H9 (cell line): ENCODE data around the gene HOXB8. TPM values are rescaled to one million over a fixed set of nuclear protein-coding genes. Genes with fewer than 3 reads are reported as not detected.

Source experiments
- DNase-seq: peaks from one replicate; pipeline ENCODE4 v3.0.0-alpha.2; 2017
- H2AFZ ChIP-seq: one replicate; pipeline ENCODE4 v1.6.1; 2013; ENCODE audit warnings: mild to moderate bottlenecking, low read length, control low read depth, moderate library complexity
- H2AK5ac ChIP-seq: 2 replicates; pipeline ENCODE4 v1.6.1; 2013; ENCODE audit warnings: low read length, control low read depth, mixed read lengths; ENCODE audit not compliant: insufficient read length
- H2BK120ac ChIP-seq: one replicate; pipeline ENCODE4 v1.6.1; 2013; ENCODE audit warnings: low read depth, mild to moderate bottlenecking, low read length, control low read depth, inconsistent platforms; ENCODE audit not compliant: poor library complexity, severe bottlenecking
- H2BK12ac ChIP-seq: 2 replicates; pipeline ENCODE4 v1.6.1; 2013; ENCODE audit warnings: low read length, control low read depth, mixed read lengths, low read depth; ENCODE audit not compliant: insufficient read length
- H2BK15ac ChIP-seq: 2 replicates; pipeline ENCODE4 v1.6.1; 2013; ENCODE audit warnings: low read depth, low read length, control low read depth
- H2BK20ac ChIP-seq: one replicate; pipeline ENCODE4 v1.6.1; 2013; ENCODE audit warnings: low read depth, mild to moderate bottlenecking, low read length, control low read depth, inconsistent platforms; ENCODE audit not compliant: poor library complexity, severe bottlenecking
- H2BK5ac ChIP-seq: 2 replicates; pipeline ENCODE4 v1.6.1; 2013; ENCODE audit warnings: low read length, control low read depth, mixed read lengths; ENCODE audit not compliant: insufficient read length
- H3K14ac ChIP-seq: 2 replicates; pipeline ENCODE4 v1.6.1; 2013; ENCODE audit warnings: low read length, control low read depth; ENCODE audit not compliant: insufficient read depth
- H3K18ac ChIP-seq: 2 replicates; pipeline ENCODE4 v1.6.1; 2013; ENCODE audit warnings: low read depth, mild to moderate bottlenecking, mixed read lengths, low read length, control low read depth; ENCODE audit not compliant: insufficient read length
- H3K23ac ChIP-seq: 2 replicates; pipeline ENCODE4 v1.6.1; 2013; ENCODE audit warnings: low read length, control low read depth, mixed read lengths, low read depth; ENCODE audit not compliant: insufficient read length
- H3K23me2 ChIP-seq: 2 replicates; pipeline ENCODE4 v1.6.1; 2013; ENCODE audit warnings: low read depth, mild to moderate bottlenecking, mixed read lengths, low read length, control low read depth; ENCODE audit not compliant: insufficient read length, poor library complexity, severe bottlenecking
- H3K27ac ChIP-seq: 2 replicates; pipeline ENCODE4 v1.5.1; 2013; ENCODE audit warnings: low read length, control low read depth, mixed read lengths, low read depth; ENCODE audit not compliant: insufficient read length
- H3K27me3 ChIP-seq: 2 replicates; pipeline ENCODE4 v1.6.1; 2013; ENCODE audit warnings: low read length, control low read depth, inconsistent platforms; ENCODE audit not compliant: insufficient read depth
- H3K4ac ChIP-seq: 2 replicates; pipeline ENCODE4 v1.6.1; 2013; ENCODE audit warnings: low read depth, mild to moderate bottlenecking, control low read depth, inconsistent platforms, low read length, moderate library complexity
- H3K4me1 ChIP-seq: 2 replicates; pipeline ENCODE4 v1.6.1; 2013; ENCODE audit warnings: low read length, control low read depth, inconsistent platforms; ENCODE audit not compliant: insufficient read depth
- H3K4me2 ChIP-seq: 2 replicates; pipeline ENCODE4 v1.6.1; 2013; ENCODE audit warnings: low read length, control low read depth, mixed read lengths; ENCODE audit not compliant: insufficient read length, insufficient read depth
- H3K56ac ChIP-seq: 2 replicates; pipeline ENCODE4 v1.6.1; 2013; ENCODE audit warnings: low read depth, mild to moderate bottlenecking, mixed read lengths, low read length, control low read depth; ENCODE audit not compliant: insufficient read length
- H3K79me1 ChIP-seq: 2 replicates; pipeline ENCODE4 v1.6.1; 2013; ENCODE audit warnings: low read depth, mild to moderate bottlenecking, moderate library complexity, low read length, control low read depth, inconsistent platforms; ENCODE audit not compliant: insufficient read depth, poor library complexity, severe bottlenecking
- H3K79me2 ChIP-seq: 2 replicates; pipeline ENCODE4 v1.6.1; 2013; ENCODE audit warnings: low read length, control low read depth, inconsistent platforms; ENCODE audit not compliant: insufficient read depth
- H3K9ac ChIP-seq: 2 replicates; pipeline ENCODE4 v1.6.1; 2013; ENCODE audit warnings: low read length, control low read depth, mixed read lengths; ENCODE audit not compliant: insufficient read length; ENCODE audit errors: extremely low read depth
- H3K9me3 ChIP-seq: one replicate; pipeline ENCODE4 v1.6.1; 2013; ENCODE audit warnings: low read depth, low read length, inconsistent platforms; ENCODE audit not compliant: control insufficient read depth
- H3T11ph ChIP-seq: one replicate; pipeline ENCODE4 v1.6.1; 2013; ENCODE audit warnings: mild to moderate bottlenecking, low read length, control low read depth, inconsistent platforms
- H4K20me1 ChIP-seq: one replicate; pipeline ENCODE4 v1.6.1; 2013; ENCODE audit not compliant: control insufficient read depth, insufficient read length, insufficient read depth
- H4K5ac ChIP-seq: 2 replicates; pipeline ENCODE4 v1.6.1; 2013; ENCODE audit warnings: low read depth, mild to moderate bottlenecking, mixed read lengths, low read length, control low read depth; ENCODE audit not compliant: insufficient read length
- H4K8ac ChIP-seq: replicated peaks from 2 replicates; pipeline ENCODE4 v1.6.1; 2013; ENCODE audit warnings: low read length, control low read depth, mixed read lengths, low read depth; ENCODE audit not compliant: insufficient read length
- H4K91ac ChIP-seq: 2 replicates; pipeline ENCODE4 v1.6.1; 2013; ENCODE audit warnings: low read depth, mild to moderate bottlenecking, moderate library complexity, mixed read lengths, low read length, control low read depth; ENCODE audit not compliant: insufficient read length
- H3K27ac Mint-ChIP-seq, 3 experiments: 2 replicates in 2 of 3; 3 replicates in 1 of 3; pipeline ENCODE4 v1.8.0; 2020 to 2021; ENCODE audit warnings: mixed read lengths in 3 of 3, mild to moderate bottlenecking in 1 of 3, moderate library complexity in 1 of 3
- H3K27me3 Mint-ChIP-seq: 2 replicates; pipeline ENCODE4 v1.8.0; 2021; ENCODE audit warnings: low read depth, mild to moderate bottlenecking, moderate library complexity, mixed read lengths
- H3K36me3 Mint-ChIP-seq, 3 experiments: 2 replicates in 2 of 3; 3 replicates in 1 of 3; pipeline ENCODE4 v1.8.0; 2020 to 2021; ENCODE audit warnings: low read depth in 3 of 3, mixed read lengths in 3 of 3; ENCODE audit not compliant: insufficient read depth in 1 of 3
- H3K4me1 Mint-ChIP-seq, 2 experiments: 2 replicates each; pipeline ENCODE4 v1.8.0; 2020; ENCODE audit warnings: mixed read lengths in 2 of 2
- H3K4me3 Mint-ChIP-seq, 2 experiments: 2 replicates in 1 of 2; 3 replicates in 1 of 2; pipeline ENCODE4 v1.8.0; 2020 to 2021; ENCODE audit warnings: mild to moderate bottlenecking in 2 of 2, mixed read lengths in 2 of 2, moderate library complexity in 1 of 2
- H3K9me3 Mint-ChIP-seq, 2 experiments: 2 replicates in 1 of 2; 3 replicates in 1 of 2; pipeline ENCODE4 v1.8.0; 2020; ENCODE audit warnings: mild to moderate bottlenecking in 2 of 2, mixed read lengths in 2 of 2, moderate library complexity in 1 of 2
- CTCF ChIP-seq: fragments of 200-600 bp; sonication (generic); conservative IDR thresholded peaks from 3 replicates; pipeline ENCODE4 v1.8.0; 2021; ENCODE audit warnings: antibody characterized with exemption, mild to moderate bottlenecking
- WGBS: extraction: QIAGEN DNeasy Blood & Tissue Kit; methylation state at CpG from one replicate; pipeline ENCODE4 v1.1.7; 2013; ENCODE audit warnings: missing lambda C conversion rate, low lambda C conversion rate, mixed read lengths; ENCODE audit not compliant: insufficient read length; ENCODE audit errors: extremely low coverage; 5-methylcytosine and 5-hydroxymethylcytosine counted together
- total RNA-seq: library from RNA; stranded (reverse); gene quantifications from 2 replicates; pipeline ENCODE4 v1.2.1, GENCODE V29; 2021

Gene HOXB8
- total RNA-seq, 1 experiment from 2014 or later = not detected

- WGBS = no CpG with 5 or more reads among the region's 5 CpGs
- Histone ChIP-seq H3K4ac (no peak overlapping the region), H3K23ac (no peak overlapping the region), H2AFZ (no peak overlapping the region), H3K4me1 (no peaks in the 10 kb centered on the region; the same call in none of the 2 replicates), H3K56ac (no peak overlapping the region), H3K9me3 (no peaks in the 10 kb centered on the region), H3K79me2 (no peaks in the 10 kb centered on the region), H3K23me2 (peaks cover 5% of the 10 kb centered on the region), H4K8ac (no peak overlapping the region), H2BK20ac (no peak overlapping the region), H4K5ac (no peak overlapping the region), H2BK120ac (no peak overlapping the region), H3K9ac (no peak overlapping the region), H3K4me2 (no peak overlapping the region), H2BK15ac (no peak overlapping the region), H3T11ph (no peak overlapping the region), H3K27me3 (peaks cover 99% of the 10 kb centered on the region), H3K14ac (no peak overlapping the region), H2AK5ac (no peak overlapping the region), H4K91ac (no peak overlapping the region), H2BK12ac (no peak overlapping the region), H3K79me1 (no peaks in the 10 kb centered on the region), H3K27ac (no peak overlapping the region), H2BK5ac (no peak overlapping the region), H4K20me1 (no peaks in the 10 kb centered on the region), H3K18ac (no peak overlapping the region)
- H3K36me3 Mint-ChIP-seq = peaks cover 0 to 2% (median 0%) of the 10 kb centered on the region in 3 experiments; a peak in 1 of 7 replicates
- peaks cover 7 to 12% of the 10 kb centered on the region in 2 experiments for H3K4me1 Mint-ChIP-seq
- no peak overlapping the region; a peak in 1 of 5 replicates for H3K4me3 Mint-ChIP-seq
- no peak overlapping the region for H3K27ac Mint-ChIP-seq
- H3K9me3 Mint-ChIP-seq = peaks cover 0 to 14% of the 10 kb centered on the region in 2 experiments; a peak in 4 of 5 replicates
- no peak for TF ChIP-seq CTCF
- no peak for DNase-seq
- H3K27me3 Mint-ChIP-seq = peaks cover 100% of the 10 kb centered on the region
These were observed 12.1 kb upstream of the HOXB8 start for GRCh38 chr17:48627118-48627597.
